OCI-LY3 (cell line): ENCODE data around the gene MAGI1.

ENCODE experiments used
- H2AFZ ChIP-seq: fragments of 200-600, 300-600 bp; shearing (Covaris generic); 2 replicates; pipeline ENCODE4 v1.6.0; 2014; ENCODE audit warnings: antibody characterized with exemption, low read depth, low read length
- H3K27ac ChIP-seq: fragments of 200-600, 300-600 bp; sonication (generic); 2 replicates; pipeline ENCODE4 v1.5.1; 2014; ENCODE audit warnings: mild to moderate bottlenecking, low read length, moderate library complexity, mixed read lengths
- H3K27me3 ChIP-seq: fragments of 200-600, 300-600 bp; sonication (generic); 2 replicates; pipeline ENCODE4 v1.6.1; 2014; ENCODE audit warnings: low read depth, low read length, mixed read lengths
- H3K36me3 ChIP-seq: fragments of 200-600, 300-600 bp; sonication (generic); replicated peaks from 2 replicates; pipeline ENCODE3; 2014; ENCODE audit warnings: low read depth, low read length, mixed read lengths
- H3K4me1 ChIP-seq: fragments of 300-600, 200-600 bp; sonication (generic); 2 replicates; pipeline ENCODE4 v1.6.1; 2014; ENCODE audit warnings: low read length, mixed read lengths
- H3K4me2 ChIP-seq: fragments of 200-600, 300-600 bp; sonication (generic); 2 replicates; pipeline ENCODE4 v1.6.1; 2014; ENCODE audit warnings: low read length, mixed read lengths
- H3K4me3 ChIP-seq: fragments of 300-600, 200-600 bp; sonication (generic); 2 replicates; pipeline ENCODE4 v1.5.1; 2014; ENCODE audit warnings: antibody characterized with exemption, mild to moderate bottlenecking, low read length, moderate library complexity
- H3K79me2 ChIP-seq: fragments of 300-600, 200-600 bp; shearing (Covaris generic); 2 replicates; pipeline ENCODE4 v1.6.1; 2014; ENCODE audit warnings: mild to moderate bottlenecking, low read length, mixed read lengths
- H3K9ac ChIP-seq: fragments of 300-600, 200-600 bp; shearing (Covaris generic); 2 replicates; pipeline ENCODE4 v1.6.0; 2014; ENCODE audit warnings: mild to moderate bottlenecking, low read length, moderate library complexity
- H3K9me3 ChIP-seq: fragments of 200-600, 300-600 bp; shearing (Covaris generic); 2 replicates; pipeline ENCODE4 v1.6.1; 2014; ENCODE audit warnings: low read length, mixed read lengths; ENCODE audit not compliant: insufficient read depth
- H4K20me1 ChIP-seq: fragments of 200-600, 300-600 bp; sonication (generic); 2 replicates; pipeline ENCODE4 v1.6.1; 2016; ENCODE audit warnings: low read length, mixed read lengths; ENCODE audit not compliant: insufficient read depth
- CTCF ChIP-seq: fragments of 200-600, 300-600 bp; sonication (generic); IDR thresholded peaks from 2 replicates; pipeline ENCODE4 v1.5.1; 2014; ENCODE audit warnings: antibody characterized with exemption, low read length, low read depth
- EZH2phosphoT487 ChIP-seq: fragments of 200-600 bp; shearing (Covaris generic); IDR thresholded peaks from 2 replicates; pipeline ENCODE4 v1.6.1; 2018; ENCODE audit warnings: antibody characterized with exemption, mixed run types, low read depth

Gene MAGI1

GRCh38 chr3:65655061-65655460 is 383.7 kb downstream of the MAGI1 start:
- Histone ChIP-seq H3K4me2 (no peak overlapping the region), H3K4me3 (no peak overlapping the region), H3K36me3 (no peaks in the 10 kb centered on the region), H3K9me3 (no peaks in the 10 kb centered on the region), H3K27me3 (peaks cover 12% of the 10 kb centered on the region; the same call in 1 of the 2 replicates), H3K79me2 (no peaks in the 10 kb centered on the region), H2AFZ (no peak overlapping the region), H3K4me1 (no peaks in the 10 kb centered on the region), H3K27ac (no peak overlapping the region), H4K20me1 (no peaks in the 10 kb centered on the region), H3K9ac (no peak overlapping the region)
- TF ChIP-seq EZH2phosphoT487 (no peak), CTCF (no peak)

GRCh38 chr3:65653731-65654130 is 385.0 kb downstream of the MAGI1 start:
- Histone ChIP-seq H3K9me3 (no peaks in the 10 kb centered on the region), H3K27ac (no peak overlapping the region), H3K4me1 (no peaks in the 10 kb centered on the region), H3K36me3 (no peaks in the 10 kb centered on the region), H3K4me2 (no peak overlapping the region), H3K27me3 (peaks cover 8% of the 10 kb centered on the region; the same call in 1 of the 2 replicates), H4K20me1 (no peaks in the 10 kb centered on the region), H3K4me3 (no peak overlapping the region), H3K79me2 (no peaks in the 10 kb centered on the region), H2AFZ (no peak overlapping the region), H3K9ac (no peak overlapping the region)
- no peak for TF ChIP-seq EZH2phosphoT487
- no peak for TF ChIP-seq CTCF

GRCh38 chr3:65650247-65650646 is 388.5 kb downstream of the MAGI1 start:
- TF ChIP-seq EZH2phosphoT487 (no peak), CTCF (no peak)
- H3K9ac ChIP-seq: no peak overlapping the region
- H3K9me3 ChIP-seq: no peaks in the 10 kb centered on the region
- H3K27ac ChIP-seq: no peak overlapping the region
- H3K27me3 ChIP-seq: 0 out of 2 replicates have a peak, but pooled peaks cover 4% of the 10 kb centered on the region
- H3K4me1 ChIP-seq: no peaks in the 10 kb centered on the region
- H2AFZ ChIP-seq: no peak overlapping the region
- H3K4me2 ChIP-seq: no peak overlapping the region
- H3K4me3 ChIP-seq: no peak overlapping the region
- H4K20me1 ChIP-seq: no peaks in the 10 kb centered on the region
- no peaks in the 10 kb centered on the region for H3K79me2 ChIP-seq
- no peaks in the 10 kb centered on the region for H3K36me3 ChIP-seq

GRCh38 chr3:65647369-65647768 is 391.3 kb downstream of the MAGI1 start:
- Histone ChIP-seq H4K20me1 (no peaks in the 10 kb centered on the region), H3K4me3 (no peak overlapping the region), H2AFZ (no peak overlapping the region), H3K9ac (no peak overlapping the region), H3K79me2 (no peaks in the 10 kb centered on the region), H3K4me1 (no peaks in the 10 kb centered on the region), H3K27me3 (peaks cover 4% of the 10 kb centered on the region; the same call in 1 of the 2 replicates), H3K36me3 (no peaks in the 10 kb centered on the region), H3K4me2 (no peak overlapping the region), H3K9me3 (no peaks in the 10 kb centered on the region), H3K27ac (no peak overlapping the region)
- TF ChIP-seq EZH2phosphoT487 (no peak), CTCF (no peak)
